ENCODE data around the gene PLEKHO2.
"Not testable (repeated sequence)": the region's sequence is repeated elsewhere in the genome, so short reads cannot be mapped to it uniquely, and the experiment has no call there.

Gene PLEKHO2, protein sequence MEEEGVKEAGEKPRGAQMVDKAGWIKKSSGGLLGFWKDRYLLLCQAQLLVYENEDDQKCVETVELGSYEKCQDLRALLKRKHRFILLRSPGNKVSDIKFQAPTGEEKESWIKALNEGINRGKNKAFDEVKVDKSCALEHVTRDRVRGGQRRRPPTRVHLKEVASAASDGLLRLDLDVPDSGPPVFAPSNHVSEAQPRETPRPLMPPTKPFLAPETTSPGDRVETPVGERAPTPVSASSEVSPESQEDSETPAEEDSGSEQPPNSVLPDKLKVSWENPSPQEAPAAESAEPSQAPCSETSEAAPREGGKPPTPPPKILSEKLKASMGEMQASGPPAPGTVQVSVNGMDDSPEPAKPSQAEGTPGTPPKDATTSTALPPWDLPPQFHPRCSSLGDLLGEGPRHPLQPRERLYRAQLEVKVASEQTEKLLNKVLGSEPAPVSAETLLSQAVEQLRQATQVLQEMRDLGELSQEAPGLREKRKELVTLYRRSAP

DNA sequence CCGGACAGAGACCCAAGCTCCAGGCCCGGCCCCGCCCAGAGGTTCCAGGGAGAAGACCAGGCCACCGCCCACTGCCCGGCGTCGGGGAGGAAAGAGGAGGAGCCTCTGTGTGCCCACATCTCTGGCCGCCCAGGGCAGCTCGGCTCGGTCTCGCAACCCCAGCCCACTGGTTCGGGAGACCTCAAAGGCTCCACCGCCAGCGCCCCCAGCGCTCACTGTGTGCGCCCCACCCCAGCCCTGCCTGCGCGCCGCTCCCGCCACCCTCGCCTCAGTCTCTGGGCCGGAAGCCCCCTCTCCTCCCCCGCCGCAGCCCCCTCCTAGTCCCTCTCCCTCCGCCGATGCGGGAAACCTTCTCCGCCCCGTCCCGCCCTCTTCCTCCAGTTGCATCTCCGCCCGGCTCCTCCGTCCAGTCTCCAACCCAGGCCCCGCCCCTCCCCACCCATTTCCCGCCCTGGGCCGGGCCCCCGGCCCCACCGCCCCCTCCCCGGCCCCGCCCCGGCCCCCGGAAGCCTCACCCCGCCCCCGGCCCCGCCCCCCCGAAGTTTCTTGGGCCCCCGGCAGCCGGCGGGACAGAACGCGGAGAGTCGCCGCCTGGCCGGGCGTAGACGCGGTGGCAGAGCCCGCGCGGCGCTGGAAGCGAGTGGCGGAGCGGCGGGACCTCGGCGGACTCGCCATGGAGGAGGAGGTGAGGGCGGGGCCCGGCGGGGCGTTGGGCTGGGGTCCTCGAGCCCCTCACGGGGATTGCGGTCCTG is at the start of gene PLEKHO2:
PLEKHO2 (plus strand) TSS at position 572 of the 752 bp plus-strand sequence; CDS start at position 674, 102 bp downstream.
- ATAC-seq (peak; percentile 83), DNase-seq (peak; percentile 89)

DNA sequence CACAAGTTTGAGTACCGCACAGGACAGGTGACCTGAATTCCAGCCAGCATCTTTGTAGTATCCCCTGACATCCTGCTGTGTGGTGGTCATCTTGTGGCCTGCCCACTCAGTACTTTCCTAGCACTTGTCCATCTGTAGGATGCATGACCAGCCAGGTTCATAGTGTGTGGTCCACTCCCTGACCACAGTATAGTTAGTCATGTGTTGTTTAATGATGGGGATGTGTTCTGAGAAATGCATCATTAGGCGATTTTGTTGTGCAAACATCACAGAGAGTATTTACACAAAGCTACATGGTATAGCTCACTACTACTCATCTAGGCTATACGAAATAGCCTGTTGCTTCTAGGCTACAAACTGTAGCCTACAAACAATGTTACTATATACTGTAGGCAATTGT is 49.4 kb upstream of the PLEKHO2 start:
- DNase-seq, result no peak

DNA sequence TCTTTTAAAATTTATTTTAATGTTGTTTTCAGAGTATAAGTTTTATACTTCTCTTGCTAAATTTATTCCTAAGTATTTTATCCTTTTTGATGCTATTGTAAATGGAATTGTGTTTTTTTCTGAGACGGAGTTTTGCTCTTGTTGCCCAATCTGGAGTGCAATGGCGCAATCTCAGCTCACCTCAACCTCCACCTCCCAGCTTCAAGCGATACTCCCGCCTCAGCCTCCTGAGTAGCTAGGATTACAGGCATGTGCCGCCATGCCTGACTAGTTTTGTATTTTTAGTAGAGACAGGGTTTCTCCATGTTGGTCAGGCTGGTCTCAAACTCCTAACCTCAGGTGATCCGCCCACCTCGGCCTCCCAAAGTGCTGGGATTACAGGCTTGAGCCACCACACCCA is 46.4 kb upstream of the PLEKHO2 start:
- ATAC-seq, DNase-seq: not testable (repeated sequence)

More for the DNA sequence above, 49.4 kb upstream of the PLEKHO2 start:
- ATAC-seq, result no peak

DNA sequence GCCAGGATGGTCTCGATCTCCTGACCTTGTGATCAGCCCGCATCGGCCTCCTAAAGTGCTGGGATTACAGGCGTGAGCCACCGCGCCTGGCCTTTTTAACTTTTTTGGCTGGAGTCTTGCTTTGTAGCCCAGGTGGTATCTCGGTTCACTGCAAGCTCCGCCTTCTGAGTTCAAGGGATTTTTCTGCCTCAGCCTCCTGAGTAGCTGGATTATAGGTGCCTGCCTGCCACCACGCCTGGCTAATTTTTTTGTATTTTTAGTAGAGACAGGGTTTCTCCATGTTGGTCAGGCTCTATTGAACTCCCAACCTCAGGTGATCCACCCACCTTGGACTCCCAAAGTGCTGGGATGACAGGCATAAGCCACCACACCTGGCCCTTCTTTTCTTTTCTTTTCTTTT is 45.8 kb upstream of the PLEKHO2 start:
- not testable (repeated sequence) for DNase-seq, ATAC-seq

DNA sequence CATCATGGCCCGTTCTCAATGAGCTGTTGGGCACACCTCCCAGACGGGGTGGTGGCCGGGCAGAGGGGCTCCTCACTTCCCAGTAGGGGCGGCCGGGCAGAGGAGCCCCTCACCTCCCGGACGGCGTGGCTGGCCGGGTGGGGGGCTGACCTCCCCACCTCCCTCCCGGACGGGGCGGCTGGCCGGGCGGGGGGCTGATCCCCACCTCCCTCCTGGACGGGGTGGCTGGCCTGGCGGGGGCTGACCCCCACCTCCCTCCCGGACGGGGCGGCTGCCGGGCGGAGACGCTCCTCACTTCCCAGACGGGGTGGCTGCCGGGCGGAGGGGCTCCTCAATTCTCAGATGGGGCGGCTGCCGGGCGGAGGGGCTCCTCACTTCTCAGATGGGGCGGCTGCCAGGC is 42.8 kb upstream of the PLEKHO2 start:
- not testable (repeated sequence) for DNase-seq, ATAC-seq

DNA sequence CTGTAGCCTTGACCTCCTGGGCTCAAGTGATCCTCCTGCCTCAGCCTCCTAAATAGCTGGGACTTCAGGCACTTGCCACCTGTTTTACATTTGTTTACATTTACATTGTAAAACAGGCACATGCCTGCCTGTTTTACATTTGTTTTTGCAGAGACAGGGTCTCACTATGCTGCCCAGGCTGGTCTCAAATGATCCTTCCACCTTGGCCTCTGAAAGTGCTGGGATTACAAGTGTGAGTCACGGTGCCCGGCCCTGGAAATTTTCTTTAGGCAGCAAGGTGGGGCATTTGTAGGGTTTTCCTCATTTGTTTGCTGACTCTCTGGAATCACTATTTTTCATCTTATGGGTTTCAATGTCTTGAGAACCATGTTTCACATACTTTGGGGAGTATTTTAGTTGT is 41.2 kb upstream of the PLEKHO2 start:
- no peak for DNase-seq
- ATAC-seq, result no peak

- DNase-seq (no peak), ATAC-seq (no peak)
Observed at GRCh38 chr15:64803526-64803925, 38.2 kb upstream of the PLEKHO2 start.

- no peak for DNase-seq
- no peak for ATAC-seq
Observed at GRCh38 chr15:64804619-64805018, 37.1 kb upstream of the PLEKHO2 start.

GRCh38 chr15:64806509-64806908 is 35.2 kb upstream of the PLEKHO2 start:
- DNase-seq (no peak), ATAC-seq (no peak)

DNA sequence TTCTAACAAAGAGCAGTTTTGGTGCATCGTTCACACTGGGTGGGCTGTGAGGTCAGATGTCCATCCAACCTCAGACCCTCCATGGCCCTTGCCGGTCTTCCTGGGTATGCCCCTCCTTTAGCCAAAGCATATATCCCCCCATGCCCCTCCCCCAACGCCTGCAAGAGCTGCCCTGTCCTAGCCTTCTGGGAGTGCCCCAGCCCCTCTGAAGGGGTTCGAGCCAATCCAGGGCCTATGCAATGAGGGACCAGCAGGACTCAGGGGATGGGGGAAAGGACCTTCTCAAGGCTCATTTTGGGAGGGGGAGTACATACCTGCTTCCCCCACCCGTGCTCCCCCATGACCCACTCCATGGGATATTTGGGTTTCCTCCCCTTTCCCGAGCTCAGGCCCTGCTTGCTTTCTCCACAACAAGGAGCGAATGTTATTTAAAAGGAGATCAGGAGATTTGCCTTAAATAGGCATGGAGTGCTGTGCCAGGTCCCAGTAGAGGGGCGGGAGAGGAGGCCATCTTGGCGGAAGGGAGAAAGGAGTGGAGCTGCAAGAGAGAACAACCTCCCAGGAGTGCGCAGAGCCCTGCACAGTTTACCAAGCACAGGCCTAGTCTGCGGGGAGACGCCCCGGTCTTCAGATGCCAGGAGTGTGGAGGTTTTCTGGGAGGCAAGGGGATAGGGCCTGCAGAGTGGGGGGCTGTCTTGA is 34.5 kb upstream of the PLEKHO2 start:
- ATAC-seq, result no peak
- no peak for DNase-seq

DNA sequence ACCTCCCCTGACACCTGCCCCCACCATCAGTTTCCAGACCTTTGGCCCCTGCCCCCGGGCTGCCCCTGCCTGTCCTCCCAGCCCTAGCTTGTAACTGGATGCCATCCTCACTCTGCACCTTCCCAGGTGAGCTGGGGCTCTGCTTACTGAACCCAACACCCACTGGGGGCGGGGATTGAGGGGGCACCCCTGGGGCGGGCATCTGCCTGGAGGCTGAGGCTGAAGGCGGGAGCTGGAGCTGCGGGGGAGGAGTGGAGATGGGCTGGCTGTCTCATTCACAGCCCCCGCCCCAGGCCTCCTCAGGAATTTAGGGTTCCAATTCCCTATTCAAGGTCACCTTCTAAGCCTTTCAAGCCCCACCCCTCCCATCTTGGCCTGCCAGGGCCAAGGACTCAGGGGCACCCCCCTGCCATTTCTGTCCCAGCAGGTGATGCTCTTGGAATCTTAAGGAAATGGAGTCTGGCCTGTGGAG is 33.9 kb upstream of the PLEKHO2 start:
- DNase-seq (no peak), ATAC-seq (no peak)

- DNase-seq (no peak), ATAC-seq (no peak)
Observed at GRCh38 chr15:64808785-64809453, 32.8 kb upstream of the PLEKHO2 start.

DNA sequence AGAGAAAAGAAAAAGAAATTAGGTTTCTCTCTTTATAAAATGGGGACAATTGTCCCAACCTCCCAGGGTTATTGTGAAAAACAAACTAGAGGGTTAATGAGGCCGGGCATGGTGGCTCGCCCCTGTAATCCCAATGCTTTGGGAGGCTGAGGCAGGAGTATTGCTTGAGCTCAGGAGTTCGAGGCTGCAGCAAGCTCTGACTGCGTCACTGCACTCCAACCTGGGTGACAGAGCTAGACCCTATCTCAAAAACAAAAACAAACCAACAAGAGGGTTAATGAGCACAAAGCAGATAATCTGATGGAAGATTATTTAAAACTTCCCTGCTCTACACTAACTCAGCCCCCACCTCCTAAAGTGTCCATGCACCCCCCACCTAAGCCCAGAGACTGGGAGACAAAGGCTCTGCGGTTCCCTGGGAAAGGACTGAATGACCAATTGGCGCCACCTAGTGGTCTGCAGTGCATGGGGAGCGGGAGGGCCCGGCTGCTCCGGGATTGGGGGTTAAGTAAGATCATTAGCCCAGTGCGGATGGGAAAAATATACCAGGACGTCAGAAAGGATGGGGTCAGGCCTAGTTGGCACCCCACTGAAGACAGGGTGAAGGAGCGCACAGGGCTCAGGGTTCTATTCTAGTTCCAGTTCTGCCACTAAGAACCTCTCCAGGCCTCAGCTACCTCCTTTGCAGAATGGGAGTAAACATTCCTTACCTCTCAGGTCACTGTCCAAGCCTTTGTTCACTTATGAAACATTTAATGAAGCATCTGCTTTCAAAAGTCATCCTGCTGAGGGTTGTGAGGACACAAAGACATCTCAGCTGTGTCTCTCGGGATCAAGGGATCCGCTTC is 31.8 kb upstream of the PLEKHO2 start:
- peak; percentile 86 for DNase-seq
- peak; percentile 57 for ATAC-seq

DNA sequence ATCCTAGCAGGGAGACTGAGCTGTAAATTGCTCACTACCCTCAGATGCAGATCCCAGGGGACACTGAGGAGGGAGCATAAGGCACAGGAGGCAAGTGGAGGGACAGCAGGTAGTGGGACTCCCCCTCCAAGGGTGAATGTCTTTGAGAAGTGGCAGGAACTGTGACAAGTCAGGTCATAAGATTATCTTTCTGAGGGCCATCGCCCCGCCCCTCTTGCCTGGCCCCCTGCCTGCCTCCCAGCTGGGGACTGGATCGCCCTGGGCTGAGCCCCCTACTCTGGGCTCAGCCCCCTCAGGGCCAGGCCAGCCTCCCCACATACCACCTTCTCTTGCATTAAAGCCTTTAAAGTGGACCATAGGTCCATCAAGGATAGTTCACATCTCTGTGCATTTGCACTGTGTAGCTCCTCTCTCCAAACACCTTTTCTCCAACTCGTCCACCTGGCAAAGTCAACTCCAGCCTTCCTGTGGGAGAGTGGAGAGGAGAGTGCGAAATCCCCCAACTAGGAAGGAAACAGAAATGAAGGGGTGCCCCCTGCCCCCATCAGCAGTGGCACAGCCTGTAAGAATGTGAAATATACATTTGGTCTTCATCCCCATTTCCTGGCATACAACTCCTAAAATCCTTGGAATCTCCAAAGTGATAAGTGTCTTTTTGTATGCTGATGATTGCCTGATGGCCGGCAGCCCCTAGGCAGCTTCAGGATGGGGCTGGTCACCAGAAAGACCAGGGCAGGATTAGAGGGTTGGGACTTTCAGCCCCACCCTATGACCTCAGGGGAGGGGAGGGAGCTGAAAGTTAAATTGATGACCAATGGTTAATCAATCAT is 31.0 kb upstream of the PLEKHO2 start:
- ATAC-seq, result no peak
- DNase-seq, result no peak

DNA sequence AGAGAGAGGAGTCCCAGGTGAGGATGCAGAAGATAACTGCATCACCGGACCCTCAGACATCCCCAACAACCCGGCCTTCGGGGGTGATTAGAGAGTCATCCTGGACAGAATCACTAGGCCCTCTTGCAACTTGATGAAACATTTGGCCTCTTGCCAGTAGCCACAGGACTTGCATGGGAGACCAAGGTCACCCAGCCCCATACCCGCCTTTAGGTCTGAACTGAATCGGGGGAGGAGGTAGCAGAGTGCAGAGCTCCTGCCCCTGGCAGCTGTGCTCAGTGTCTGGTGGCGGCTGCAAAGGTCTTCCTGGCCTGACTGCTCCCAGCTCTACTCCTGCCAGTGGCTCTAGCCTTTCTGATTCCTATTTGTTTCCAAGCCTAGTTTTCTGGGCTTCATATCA is 28.6 kb upstream of the PLEKHO2 start:
- ATAC-seq, result no peak
- DNase-seq, result no peak

DNA sequence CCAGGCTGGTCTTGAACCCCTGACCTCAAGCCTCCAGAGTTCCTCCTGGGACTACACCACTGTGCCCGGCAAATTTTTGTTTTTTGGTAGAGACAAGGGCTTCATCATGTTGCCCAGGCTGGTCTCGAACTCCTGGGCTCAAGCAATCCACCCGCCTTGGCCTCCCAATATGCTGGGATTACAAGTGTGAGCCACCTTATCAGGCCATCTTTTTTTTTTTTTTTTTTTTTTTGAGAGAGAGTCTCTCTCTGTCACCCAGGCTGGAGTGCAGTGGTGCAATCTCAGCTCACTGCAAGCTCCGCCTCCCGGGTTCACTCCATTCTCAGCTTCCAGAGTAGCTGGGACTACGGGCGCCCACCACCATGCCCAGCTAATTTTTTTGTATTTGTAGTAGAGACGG is 27.4 kb upstream of the PLEKHO2 start:
- DNase-seq, ATAC-seq: not testable (repeated sequence)

DNA sequence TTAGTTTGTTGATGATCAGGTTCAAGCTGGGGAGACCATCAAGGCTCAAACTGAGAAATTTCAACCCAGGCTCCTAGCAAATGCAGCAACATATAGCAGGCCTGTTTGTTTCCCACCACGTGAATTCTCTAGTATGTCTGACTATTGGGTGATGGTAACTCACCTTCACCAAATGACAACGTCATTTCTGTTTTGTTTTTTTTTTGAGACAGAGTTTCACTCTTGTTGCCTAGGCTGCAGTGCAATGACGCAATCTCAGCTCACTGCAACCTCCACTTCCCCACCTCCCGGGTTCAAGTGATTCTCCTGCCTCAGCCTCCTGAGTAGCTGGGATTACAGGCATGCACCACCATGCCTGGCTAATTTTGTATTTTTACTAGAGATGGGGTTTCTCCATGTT is 26.8 kb upstream of the PLEKHO2 start:
- not testable (repeated sequence) for DNase-seq, ATAC-seq

- no peak for DNase-seq
- ATAC-seq, result no peak
Observed at GRCh38 chr15:64816452-64816851, 25.3 kb upstream of the PLEKHO2 start.

DNA sequence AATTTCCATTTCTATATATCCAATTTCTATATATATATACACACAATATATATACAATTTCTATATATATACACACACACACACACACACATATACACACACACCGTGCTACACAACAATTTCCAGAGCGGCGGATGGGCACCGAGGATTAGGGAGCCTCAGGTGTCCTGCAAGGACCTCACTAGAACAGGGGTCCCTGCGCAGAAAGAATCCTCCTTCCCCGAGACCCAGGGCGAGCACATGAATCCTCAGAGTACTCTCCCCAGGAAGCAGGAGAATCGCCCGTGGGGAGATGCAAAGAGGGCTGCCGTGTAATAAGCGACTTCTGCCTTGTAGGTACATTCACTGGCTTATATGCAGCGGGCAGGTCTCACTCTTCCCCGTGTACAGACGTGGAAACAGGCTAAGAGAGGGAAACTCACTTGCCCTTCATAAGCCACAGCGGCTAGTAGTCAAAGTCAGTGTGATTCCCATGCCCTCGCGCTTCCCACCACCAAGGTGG is 16.7 kb upstream of the PLEKHO2 start:
- ATAC-seq, result peak; percentile 10
- peak; percentile 26 for DNase-seq
